Skeletal muscle satellite cell (primary cell): ENCODE results near the gene KCTD17. TPM values are rescaled to one million over a fixed set of nuclear protein-coding genes. Genes with fewer than 3 reads are reported as not detected.

Source experiments
- H3K27me3 ChIP-seq: 2 replicates; pipeline ENCODE4 v1.7.0; 2013; ENCODE audit warnings: low read length; ENCODE audit not compliant: control insufficient read depth, insufficient read depth
- H3K36me3 ChIP-seq: 2 replicates; pipeline ENCODE4 v1.7.0; 2013; ENCODE audit warnings: mild to moderate bottlenecking, control low read depth, low read length; ENCODE audit not compliant: insufficient read depth
- H3K4me1 ChIP-seq: 2 replicates; pipeline ENCODE4 v1.7.0; 2013; ENCODE audit warnings: low read length; ENCODE audit not compliant: control insufficient read depth, insufficient read depth
- H3K4me2 ChIP-seq: 2 replicates; pipeline ENCODE4 v1.7.0; 2013; ENCODE audit warnings: mild to moderate bottlenecking, low read length
- H3K4me3 ChIP-seq: 2 replicates; pipeline ENCODE4 v1.7.0; 2013; ENCODE audit warnings: low read length
- H3K9ac ChIP-seq: 2 replicates; pipeline ENCODE4 v1.7.0; 2013; ENCODE audit warnings: mild to moderate bottlenecking, low read depth, low read length, moderate library complexity
- H3K9me3 ChIP-seq: replicated peaks from 2 replicates; pipeline ENCODE4 v1.7.0; 2013; ENCODE audit warnings: mild to moderate bottlenecking, control low read depth, low read length
- small RNA-seq: library from RNA; depleted of rRNA; stranded (forward); fragments of <200 nt; gene quantifications from one replicate; pipeline ENCODE3, GENCODE V24; 2012

KCTD17 gene

DNA sequence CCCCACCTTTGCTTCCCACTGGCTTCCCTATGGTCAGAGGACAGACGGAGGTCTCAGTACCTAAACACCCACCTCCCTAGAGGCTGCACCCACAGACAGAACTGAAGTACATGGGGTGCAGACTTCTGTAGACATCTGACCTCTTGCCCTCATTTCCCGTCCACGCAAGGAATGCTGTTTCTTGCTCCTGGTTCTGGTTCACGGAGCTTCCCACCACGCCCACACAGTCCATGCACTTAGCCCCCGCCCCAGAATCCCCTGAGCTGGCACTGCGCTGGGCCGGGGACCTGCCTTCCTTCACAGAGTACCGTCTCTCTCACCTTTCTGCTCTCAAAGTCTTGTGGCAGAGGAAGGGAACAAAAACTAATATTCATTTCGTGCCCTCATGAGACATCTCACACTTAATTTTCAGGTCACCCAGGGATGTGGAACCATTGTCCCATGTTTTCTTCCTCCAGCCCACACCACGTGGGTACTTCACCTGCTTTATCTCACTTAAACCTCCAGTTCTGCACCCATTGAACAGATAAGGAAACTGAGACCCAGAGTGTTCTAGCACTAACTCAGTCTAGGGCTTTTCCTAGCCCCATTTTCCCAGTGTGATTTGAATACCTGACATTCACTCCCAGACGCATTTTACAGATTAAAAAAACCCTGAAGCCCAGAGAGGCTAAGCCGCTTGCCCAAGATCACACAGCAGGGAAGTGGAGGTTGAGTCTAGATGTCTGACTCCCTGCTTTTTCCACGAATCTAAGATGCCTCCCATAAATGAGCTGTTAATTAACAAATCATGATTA lies 52.3 kb downstream of the KCTD17 start:
- Histone ChIP-seq H3K4me1 (no peaks in the 10 kb centered on the region), H3K27me3 (peaks cover 59% of the 10 kb centered on the region)

DNA sequence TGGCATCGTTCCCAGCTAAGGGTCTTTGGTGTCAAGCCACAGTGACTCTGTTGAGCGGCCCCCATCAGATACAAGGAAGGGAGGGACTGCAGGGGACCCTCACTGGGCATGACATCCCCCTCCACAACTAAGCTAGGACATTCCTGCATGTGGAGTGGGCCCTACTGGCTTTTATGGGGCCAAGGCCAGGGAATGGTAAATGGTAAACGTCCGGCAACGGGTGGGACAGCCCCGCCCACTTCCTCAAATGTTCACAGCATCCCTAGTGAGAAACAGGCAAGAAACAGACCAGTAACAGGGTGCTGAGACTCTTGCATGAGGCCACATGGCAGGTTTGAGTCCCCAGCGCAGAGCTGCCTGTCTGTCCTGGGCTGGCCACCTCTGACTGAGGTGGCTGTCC lies 53.6 kb downstream of the KCTD17 start:
- Histone ChIP-seq H3K4me1 (no peaks in the 10 kb centered on the region), H3K27me3 (peaks cover 51% of the 10 kb centered on the region), H3K36me3 (no peaks in the 10 kb centered on the region), H3K4me2 (no peak overlapping the region), H3K9me3 (no peaks in the 10 kb centered on the region), H3K4me3 (no peak overlapping the region), H3K9ac (no peak overlapping the region)

More for the DNA sequence above, 52.3 kb downstream of the KCTD17 start:
- Histone ChIP-seq H3K36me3 (no peaks in the 10 kb centered on the region), H3K9ac (no peak overlapping the region), H3K9me3 (no peaks in the 10 kb centered on the region), H3K4me2 (no peak overlapping the region), H3K4me3 (no peak overlapping the region)

DNA sequence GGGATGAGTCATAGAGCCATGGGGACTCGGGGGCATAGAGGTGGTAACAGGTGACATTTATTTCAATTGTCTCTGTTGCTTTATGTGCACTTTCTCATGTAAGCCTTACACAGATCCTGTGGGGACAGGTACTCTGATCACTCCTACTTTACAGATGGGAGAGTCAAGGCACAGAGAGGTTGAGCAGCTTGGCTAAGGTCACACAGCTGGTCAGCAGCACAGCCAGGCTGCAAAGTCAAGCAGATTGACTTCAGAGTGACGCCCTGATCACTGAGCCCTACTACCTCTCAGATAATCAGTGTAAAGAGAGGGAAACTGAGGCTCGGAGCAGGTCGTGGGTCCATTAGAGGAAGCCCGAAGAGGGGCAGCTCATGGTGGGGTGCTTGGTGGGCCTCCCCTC lies 54.4 kb downstream of the KCTD17 start:
- no peaks in the 10 kb centered on the region for H3K4me1 ChIP-seq
- H3K4me2 ChIP-seq: no peak overlapping the region
- H3K36me3 ChIP-seq: no peaks in the 10 kb centered on the region
- H3K9ac ChIP-seq: no peak overlapping the region
- H3K4me3 ChIP-seq: no peak overlapping the region
- no peaks in the 10 kb centered on the region for H3K9me3 ChIP-seq
- H3K27me3 ChIP-seq: peaks cover 43% of the 10 kb centered on the region

DNA sequence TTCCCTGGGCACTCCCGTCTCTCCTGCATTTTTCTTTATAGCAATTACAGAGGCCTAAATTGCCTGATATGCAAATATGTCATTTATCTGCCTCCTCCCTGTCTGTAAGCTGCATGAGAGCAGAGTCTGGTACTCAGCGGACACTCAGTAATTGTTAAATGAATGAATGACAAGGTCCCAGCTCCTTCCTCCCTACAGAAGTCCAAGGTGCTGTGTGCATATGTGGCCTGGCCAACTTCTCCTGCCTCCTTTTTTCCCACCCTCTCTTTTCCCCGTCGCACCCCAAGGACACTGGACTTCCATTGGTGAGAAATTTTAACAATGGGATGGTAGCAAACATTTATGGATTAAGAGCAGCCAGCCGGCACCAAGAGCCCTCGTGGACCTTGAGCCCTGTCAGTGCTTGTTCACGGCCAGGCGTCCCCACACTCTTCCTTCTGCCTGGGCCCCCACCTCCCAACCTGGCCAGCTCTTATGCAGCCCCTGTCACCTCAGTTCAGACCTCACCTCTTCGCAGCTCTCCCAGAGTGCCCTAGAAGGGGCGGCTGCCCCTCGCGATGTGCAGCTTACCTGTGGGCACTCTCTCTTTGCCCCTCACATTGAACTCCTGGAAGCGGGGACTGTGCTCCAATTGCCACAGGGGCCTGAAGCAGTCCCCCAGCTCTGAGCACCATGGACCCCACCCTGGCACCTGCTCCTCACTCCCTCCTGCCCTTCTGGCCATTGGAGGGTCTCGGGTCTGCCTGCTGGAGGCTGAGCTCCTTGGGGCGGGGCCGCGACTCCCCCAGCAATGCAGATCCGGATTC lies 56.5 kb downstream of the KCTD17 start:
- Histone ChIP-seq H3K9me3 (no peaks in the 10 kb centered on the region), H3K36me3 (no peaks in the 10 kb centered on the region), H3K4me3 (no peak overlapping the region), H3K4me1 (no peaks in the 10 kb centered on the region), H3K27me3 (peaks cover 25% of the 10 kb centered on the region), H3K9ac (no peak overlapping the region), H3K4me2 (no peak overlapping the region)

DNA sequence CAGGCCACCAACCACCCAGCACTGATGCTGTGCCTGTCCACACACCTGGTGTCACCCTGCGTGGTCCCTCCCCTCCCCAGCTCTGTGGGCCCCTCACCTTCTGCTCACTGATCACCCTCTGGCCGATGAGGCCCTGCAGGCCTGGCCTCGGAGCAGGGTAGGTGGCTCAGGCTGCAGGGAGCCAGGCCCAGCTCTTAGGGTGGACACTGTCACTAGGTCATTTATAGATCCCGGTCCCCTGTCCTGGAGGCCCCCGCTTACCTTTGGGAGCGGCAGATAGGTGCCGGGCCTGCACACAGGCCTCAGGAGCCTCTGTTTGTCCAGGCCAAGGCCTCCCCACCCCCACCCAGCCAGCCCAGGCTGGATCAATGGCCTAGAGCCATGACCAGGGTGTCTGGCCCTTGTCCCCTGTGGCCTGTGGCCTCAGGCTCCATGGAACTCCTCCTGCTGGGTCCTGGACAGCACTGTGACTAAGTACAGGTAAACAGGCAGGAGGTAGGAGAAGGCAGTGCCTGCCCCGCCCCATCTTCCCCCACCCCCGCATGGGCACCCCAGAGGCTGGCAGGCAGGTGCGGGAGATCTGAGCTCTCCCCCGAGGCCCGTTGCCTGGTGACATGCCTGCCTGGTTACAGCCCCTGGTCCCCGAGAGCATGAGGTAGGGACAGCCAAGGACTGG lies 57.8 kb downstream of the KCTD17 start, which contains the start of gene TMPRSS6:
TMPRSS6 (minus strand) TSS at position 472 of the 676 bp plus-strand sequence. CDS start 6,296 bp downstream, outside the sequence.
- H3K4me2 ChIP-seq: no peak within 1 kb of the TSS
- H3K9me3 ChIP-seq: no peaks in the 10 kb centered on the region

DNA sequence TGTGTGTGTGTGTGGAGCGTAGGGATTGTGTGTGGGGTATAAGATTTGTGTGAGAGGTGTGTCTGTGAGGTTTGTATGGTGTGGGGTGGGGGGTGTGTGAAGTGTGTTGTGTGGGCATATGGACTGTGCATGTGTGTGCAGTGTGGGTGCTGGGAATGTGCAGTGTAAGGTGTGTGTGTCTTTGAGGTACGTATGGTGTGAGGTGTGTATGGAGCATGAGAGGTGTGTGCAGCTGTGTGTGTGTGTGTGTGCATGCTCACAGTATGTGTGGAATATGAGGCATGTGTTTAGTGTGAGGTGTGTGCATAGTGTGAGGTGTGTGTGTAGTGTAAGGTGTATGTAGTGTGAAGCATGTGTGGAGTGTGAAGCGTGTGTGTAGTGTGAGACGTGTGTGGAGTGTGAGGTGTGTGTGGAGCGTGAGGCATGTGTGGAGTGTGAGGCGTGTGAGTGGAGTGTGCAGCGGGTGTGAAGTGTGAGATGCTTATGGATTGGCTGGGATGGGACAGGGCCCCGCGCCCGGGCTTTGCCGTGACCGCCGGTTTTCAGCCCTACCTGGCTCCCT lies 59.7 kb downstream of the KCTD17 start:
- Histone ChIP-seq H3K4me3 (no peak overlapping the region), H3K27me3 (peaks cover 26% of the 10 kb centered on the region), H3K4me2 (no peak overlapping the region), H3K9ac (no peak overlapping the region), H3K9me3 (no peaks in the 10 kb centered on the region), H3K36me3 (no peaks in the 10 kb centered on the region), H3K4me1 (no peaks in the 10 kb centered on the region)

More for the DNA sequence above, 57.8 kb downstream of the KCTD17 start, which contains the start of gene TMPRSS6:
- no peaks in the 10 kb centered on the region for H3K4me1 ChIP-seq
- H3K4me3 ChIP-seq: no peak within 1 kb of the TSS
- H3K36me3 ChIP-seq: no peaks in the 10 kb centered on the region
- H3K9ac ChIP-seq: no peak within 1 kb of the TSS
- peaks cover 21% of the 10 kb centered on the region for H3K27me3 ChIP-seq

DNA sequence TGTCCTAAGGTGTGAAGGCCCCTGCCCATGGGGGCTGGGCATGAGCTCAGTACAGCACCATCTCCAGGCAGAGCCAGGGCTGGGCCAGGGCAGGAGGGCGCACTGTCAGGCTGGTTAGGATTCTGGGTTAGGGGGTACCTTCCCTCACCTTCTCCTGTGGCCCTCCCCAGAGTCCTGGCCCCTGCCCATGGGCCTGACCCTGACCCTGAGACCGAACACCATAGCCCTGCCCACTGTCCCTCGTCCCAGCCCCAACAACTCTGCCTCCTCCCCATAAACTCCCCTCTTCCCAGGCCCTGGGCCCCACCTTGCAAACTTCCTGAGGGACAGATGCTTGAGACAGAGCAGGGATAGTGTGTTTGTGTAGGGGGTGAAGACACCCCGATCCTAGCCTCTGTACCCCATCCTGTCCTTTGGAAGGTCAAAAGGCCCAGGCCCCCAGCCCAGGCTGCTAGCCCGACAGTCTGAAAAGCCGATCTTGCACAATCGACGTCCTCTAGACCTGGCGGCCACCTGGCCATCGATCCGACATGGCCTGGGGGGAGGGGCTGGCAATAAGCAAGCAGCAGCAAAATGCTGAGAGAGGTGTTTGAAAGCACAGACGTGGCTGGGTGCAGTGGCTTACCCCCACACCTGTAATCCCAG lies 60.7 kb downstream of the KCTD17 start:
- H3K4me2 ChIP-seq: no peak overlapping the region

More for the DNA sequence above, 60.7 kb downstream of the KCTD17 start:
- Histone ChIP-seq H3K9ac (no peak overlapping the region), H3K36me3 (no peaks in the 10 kb centered on the region), H3K4me1 (no peaks in the 10 kb centered on the region), H3K4me3 (no peak overlapping the region), H3K27me3 (peaks cover 32% of the 10 kb centered on the region), H3K9me3 (no peaks in the 10 kb centered on the region)

Small RNA genes within 50 kb of the gene (small RNA-seq; reads per million reads assigned to genes)
- gene RF00019: not detected
